Activated CD4-positive, CD25-positive, alpha-beta regulatory T cell (primary cell): ENCODE data around the gene GPX3.

Experiments
- DNase-seq, 4 experiments: peaks; one replicate each; lab custom pipeline; 2025; lab: John Stamatoyannopoulos, UW

Gene GPX3

GRCh38 chr5:151034422-151035379 lies 14.3 kb downstream of the GPX3 start:
- no peak for DNase-seq

- DNase-seq: no peak
Observed at GRCh38 chr5:151036556-151036955, 16.2 kb downstream of the GPX3 start.

- DNase-seq: no peak
Observed at GRCh38 chr5:151037561-151038411, 17.4 kb downstream of the GPX3 start.

GRCh38 chr5:151038412-151038745 lies 18.0 kb downstream of the GPX3 start:
- DNase-seq: no peak

GRCh38 chr5:151038801-151039238 lies 18.4 kb downstream of the GPX3 start:
- no peak for DNase-seq

- no peak for DNase-seq
Observed at GRCh38 chr5:151039665-151040064, 19.3 kb downstream of the GPX3 start.

- DNase-seq: no peak
Observed at GRCh38 chr5:151040211-151040747, 19.9 kb downstream of the GPX3 start.

GRCh38 chr5:151041577-151042268 lies 21.3 kb downstream of the GPX3 start:
- no peak for DNase-seq

GRCh38 chr5:151042453-151043093 lies 22.2 kb downstream of the GPX3 start:
- no peak for DNase-seq

- no peak for DNase-seq
Observed at GRCh38 chr5:151047814-151048425, 27.5 kb downstream of the GPX3 start.

- DNase-seq: no peak
Observed at GRCh38 chr5:151048526-151048925, 28.1 kb downstream of the GPX3 start.

- peak; percentile 26 to 65 (median 48) for DNase-seq
Observed at GRCh38 chr5:151051066-151051930, 30.9 kb downstream of the GPX3 start.

- DNase-seq: no peak
Observed at GRCh38 chr5:151051931-151052608, 31.7 kb downstream of the GPX3 start.

GRCh38 chr5:151052836-151053235 lies 32.4 kb downstream of the GPX3 start:
- DNase-seq: no peak

- no peak for DNase-seq
Observed at GRCh38 chr5:151053796-151054462, 33.5 kb downstream of the GPX3 start.

- no peak for DNase-seq
Observed at GRCh38 chr5:151054709-151055108, 34.3 kb downstream of the GPX3 start.

- DNase-seq: no peak
Observed at GRCh38 chr5:151055336-151055735, 34.9 kb downstream of the GPX3 start.

GRCh38 chr5:151056379-151057325 lies 36.3 kb downstream of the GPX3 start:
- DNase-seq: no peak
